HepG2 (cell line): ENCODE data around the gene PACSIN1. TPM values are rescaled to one million over a fixed set of nuclear protein-coding genes. Genes with fewer than 3 reads are reported as not detected.

Experiments
- ATAC-seq: fragments of 200-7000 bp; cut with Tn5 transposase; 3 replicates; pipeline ENCODE4 v1.9.1; 2020; ENCODE audit warnings: mild to moderate bottlenecking, moderate library complexity
- BruUV-seq: library from RNA; stranded (reverse); fragments of 400-500 nt; replicated peaks from 2 replicates; lab custom pipeline; 2021; lab: Mats Ljungman, UMichigan
- CTCF ChIA-PET: fragments of 300-600 bp; formaldehyde crosslinking; extraction: SDS; loops from one replicate; lab custom pipeline; 2021; ENCODE audit warnings: low total read pairs, inconsistent platforms, low intra/inter-chr PET ratio; lab: Yijun Ruan, JAX
- POLR2A ChIA-PET: fragments of 350-600 bp; sonication (Branson Sonifier 250); formaldehyde crosslinking; loops from one replicate; lab custom pipeline; 2020; ENCODE audit warnings: antibody characterized with exemption, inconsistent platforms; lab: Yijun Ruan, JAX
- DNase-seq: peaks from one replicate; pipeline ENCODE4 v3.0.0-alpha.2; 2015; ENCODE audit warnings: low spot score
- FAIRE-seq: peaks from 3 replicates; lab custom pipeline; 2011; peaks lifted over from hg19 to GRCh38; lab: Jason Lieb, UNC
- H2AFZ ChIP-seq: one replicate; pipeline ENCODE4 v1.6.1; 2011; ENCODE audit warnings: low read length, inconsistent platforms
- H3K27ac ChIP-seq: fragments of 300-600 bp; 3 replicates; pipeline ENCODE4 v1.8.0; 2011; ENCODE audit warnings: mixed run types, mild to moderate bottlenecking, mixed read lengths, low read length, inconsistent platforms; ENCODE audit not compliant: insufficient read depth; ENCODE audit errors: extremely low read length
- H3K27me3 ChIP-seq, 2 experiments: fragments of 200-600 bp in 1 of 2; 2 replicates in 1 of 2; 3 replicates in 1 of 2; pipeline versions ENCODE4 v1.6.0 to v1.8.0; 2011; ENCODE audit warnings: low read length in 2 of 2, mild to moderate bottlenecking in 2 of 2, moderate library complexity in 2 of 2, inconsistent platforms in 1 of 2; ENCODE audit not compliant: insufficient read depth in 2 of 2, control insufficient read depth in 1 of 2
- H3K36me3 ChIP-seq, 2 experiments: fragments of 200-600 bp in 1 of 2; replicated peaks in 1 of 2; 2 replicates in 1 of 2; 3 replicates in 1 of 2; pipeline versions ENCODE4 v1.5.1 to v1.8.0; 2011; ENCODE audit warnings: low read length in 2 of 2, inconsistent platforms in 1 of 2; ENCODE audit not compliant: insufficient read depth in 2 of 2, control insufficient read depth in 1 of 2
- H3K4me1 ChIP-seq: 2 replicates; pipeline ENCODE4 v1.5.1; 2012; ENCODE audit warnings: low read length, inconsistent platforms; ENCODE audit not compliant: insufficient read depth
- H3K4me2 ChIP-seq: 2 replicates; pipeline ENCODE4 v1.6.0; 2011; ENCODE audit warnings: low read depth, low read length, inconsistent platforms
- H3K4me3 ChIP-seq, 3 experiments: fragments of 200-600 bp in 1 of 3; sonication (generic), shearing (Covaris generic) in 1 of 3; replicated peaks in 1 of 3; 2 replicates each; pipeline ENCODE4 v1.5.1; 2011 to 2016; ENCODE audit warnings: low read length in 3 of 3, inconsistent platforms in 2 of 3, low read depth in 2 of 3, mild to moderate bottlenecking in 2 of 3, control low read depth in 1 of 3, mixed read lengths in 1 of 3; ENCODE audit not compliant: insufficient read depth in 1 of 3
- H3K79me2 ChIP-seq: one replicate; pipeline ENCODE4 v1.6.1; 2011; ENCODE audit warnings: low read length, inconsistent platforms; ENCODE audit not compliant: insufficient read depth
- H3K9ac ChIP-seq: 2 replicates; pipeline ENCODE4 v1.6.0; 2011; ENCODE audit warnings: mild to moderate bottlenecking, low read depth, low read length, inconsistent platforms; ENCODE audit not compliant: insufficient read depth
- H3K9me3 ChIP-seq: 2 replicates; pipeline ENCODE4 v1.5.1; 2012; ENCODE audit warnings: mild to moderate bottlenecking, low read length
- H4K20me1 ChIP-seq: 2 replicates; pipeline ENCODE4 v1.6.0; 2011; ENCODE audit warnings: inconsistent platforms, mild to moderate bottlenecking, low read length, moderate library complexity; ENCODE audit not compliant: insufficient read depth
- FLYWCH1 ChIP-seq: sonication (generic); formaldehyde crosslinking; IDR thresholded peaks from 2 replicates; pipeline ENCODE4 v1.8.1; 2023; ENCODE audit warnings: mild to moderate bottlenecking, missing genetic modification reagents
- FOSL2 ChIP-seq: sonication (generic); formaldehyde crosslinking; IDR thresholded peaks from 2 replicates; pipeline ENCODE4 v1.4.0; 2020; ENCODE audit warnings: missing genetic modification reagents
- PRPF4 ChIP-seq: fragments of 200-400 bp; formaldehyde crosslinking; IDR thresholded peaks from 2 replicates; pipeline ENCODE4 v1.6.1; 2016; ENCODE audit warnings: low read length, low read depth; ENCODE audit not compliant: poor library complexity, severe bottlenecking
- RBFOX2 ChIP-seq: fragments of 200-400 bp; formaldehyde crosslinking; IDR thresholded peaks from 2 replicates; pipeline ENCODE4 v1.6.1; 2017; ENCODE audit warnings: low read depth, mild to moderate bottlenecking, low read length
- SSRP1 ChIP-seq: IDR thresholded peaks from 2 replicates; pipeline ENCODE4 v1.6.1; 2016; ENCODE audit warnings: control low read depth
- TEAD3 ChIP-seq: optimal IDR thresholded peaks from 2 replicates; pipeline ENCODE3; 2016; ENCODE audit warnings: borderline replicate concordance
- ZBTB33 ChIP-seq: sonication (generic); formaldehyde crosslinking; IDR thresholded peaks from 2 replicates; pipeline ENCODE4 v1.4.0; 2020; ENCODE audit warnings: missing genetic modification reagents
- ZNF572 ChIP-seq: sonication (generic); formaldehyde crosslinking; IDR thresholded peaks from 2 replicates; pipeline ENCODE4 v1.5.1; 2020; ENCODE audit warnings: mild to moderate bottlenecking, missing genetic modification reagents
- WGBS: methylation state at CpG from one replicate; pipeline ENCODE4 v1.1.6; 2017; ENCODE audit warnings: low lambda C conversion rate; 5-methylcytosine and 5-hydroxymethylcytosine counted together
- in situ Hi-C: cut with HindIII; loops from 2 replicates; pipeline ENCODE4 v1.10.0; 2017; ENCODE audit warnings: low pct_unique_long_range_greater_than_20kb; ENCODE audit not compliant: extremely low pct_ligation_motif_present
- intact Hi-C: fragments of 100-400 bp; cut with micrococcal nuclease; formaldehyde crosslinking; loops from one replicate; pipeline ENCODE4 v1.10.0; 2022; ENCODE audit not compliant: unreplicated experiment
- polyA plus RNA-seq, 8 experiments: library from polyadenylated mRNA; depleted of rRNA in 3 of 8; stranded (reverse) in 7 of 8; unstranded in 1 of 8; fragments of >200 nt; fragmentation: Illumina TruSeq in 4 of 8; extraction: Trizol in 4 of 8; gene quantifications; 2 replicates each; pipeline versions ENCODE4 v1.2.1 to v1.2.3, GENCODE V29; 2011 to 2016; ENCODE audit warnings: low read depth in 4 of 8, missing spikeins in 1 of 8, mixed read lengths in 1 of 8; ENCODE audit not compliant: insufficient read depth in 1 of 8
- total RNA-seq, 5 experiments: library from RNA; depleted of rRNA; stranded (reverse); fragments of >200 nt; fragmentation: Illumina TruSeq; extraction: Trizol; gene quantifications; 2 replicates each; pipeline ENCODE4 v1.2.3, GENCODE V29; 2016; ENCODE audit warnings: low read depth in 1 of 5

PACSIN1 gene
- total and polyA plus RNA-seq, 2 of the 13 experiments (the other 11 are each of a cell fraction or from before 2014, with no cell fraction given), result not detected

- ATAC-seq (no peak), FAIRE-seq (no peak), DNase-seq (no peak)
- H3K27me3 ChIP-seq, result no peaks in the 10 kb centered on the region; a peak in 1 of 5 replicates
- peaks cover 44% of the 10 kb centered on the region for H3K79me2 ChIP-seq
- H3K9ac ChIP-seq, result no peak overlapping the region
- no peak overlapping the region for H2AFZ ChIP-seq
- peaks cover 60% of the 10 kb centered on the region for H3K4me1 ChIP-seq
- ChIA-PET CTCF (no interaction called here), POLR2A (interaction anchor here (4.2 kb wide), 1 partner anchor 7 kb away, joined by 71 read pairs; no protein-coding TSS in a partner anchor)
- no peaks in the 10 kb centered on the region for H3K9me3 ChIP-seq
- H3K4me2 ChIP-seq, result peak overlapping the region; percentile 82; the same call in 1 of the 2 replicates
- peaks cover 20 to 58% of the 10 kb centered on the region in 2 experiments for H3K36me3 ChIP-seq
- intact Hi-C loops (no loop called here), in situ Hi-C loops (no loop called here)
- TF ChIP-seq RBFOX2 (peak; percentile 37; the same call in 1 of the 2 replicates), FOSL2 (CRISPR knock-in tag) (peak; percentile 12; the same call in 1 of the 2 replicates), PRPF4 (no peak)
- H3K27ac ChIP-seq, result peak overlapping the region; percentile 23
- H4K20me1 ChIP-seq, result peaks cover 39% of the 10 kb centered on the region
- BruUV-seq, result no TSS peak
- 96% methylated on average over 5 of the region's 5 CpGs for WGBS
- no peak overlapping the region for H3K4me3 ChIP-seq
Measured at GRCh38 chr6:34423254-34423653, 42.6 kb upstream of the PACSIN1 start.

- peaks cover 36% of the 10 kb centered on the region for H4K20me1 ChIP-seq
- peaks cover 18 to 51% of the 10 kb centered on the region in 2 experiments for H3K36me3 ChIP-seq
- ATAC-seq (no peak), DNase-seq (no peak), FAIRE-seq (no peak)
- peak overlapping the region; percentile 74 to 98 (median 89) for H3K4me3 ChIP-seq
- no peaks in the 10 kb centered on the region; a peak in 1 of 5 replicates for H3K27me3 ChIP-seq
- H3K4me2 ChIP-seq, result peak overlapping the region; percentile 82
- H3K4me1 ChIP-seq, result peaks cover 66% of the 10 kb centered on the region
- H3K9me3 ChIP-seq, result no peaks in the 10 kb centered on the region
- CTCF ChIA-PET, result no interaction called here
- peak overlapping the region; percentile 95 for H3K9ac ChIP-seq
- POLR2A ChIA-PET, result interaction anchor here (1.0 to 4.2 kb wide), 3 partner anchors 9 to 175 kb away, joined by 4 to 71 read pairs (median 20); no protein-coding TSS in a partner anchor
- WGBS, result 73% methylated on average over 19 of the region's 19 CpGs
- no TSS peak for BruUV-seq
- peaks cover 44% of the 10 kb centered on the region for H3K79me2 ChIP-seq
- peak overlapping the region; percentile 73 for H3K27ac ChIP-seq
- intact Hi-C loops, result no loop called here
- in situ Hi-C loops, result no loop called here
- H2AFZ ChIP-seq, result no peak overlapping the region
- TF ChIP-seq ZBTB33, result peak; percentile 60; the same call in 1 of the 2 replicates
- peak; percentile 15 for TF ChIP-seq TEAD3
- TF ChIP-seq FLYWCH1, result 0 out of 2 replicates have a peak, but pooled peaks have one; percentile 9
- no peak for TF ChIP-seq ZNF572 (CRISPR knock-in tag)
- TF ChIP-seq SSRP1 (CRISPR knock-in tag), result 0 out of 2 replicates have a peak, but pooled peaks have one; percentile 21
Measured at GRCh38 chr6:34424200-34425131, 41.4 kb upstream of the PACSIN1 start.
